Neural progenitor cell (in vitro differentiated cells): ENCODE data around the gene FAM83G. TPM values are rescaled to one million over a fixed set of nuclear protein-coding genes. Genes with fewer than 3 reads are reported as not detected.

Experiments
- DNase-seq: peaks from one replicate; pipeline ENCODE4 v3.0.0-alpha.2; 2016; ENCODE audit warnings: low spot score
- H2AFZ ChIP-seq: fragments of 200-600 bp; sonication (generic); replicated peaks from 2 replicates; pipeline ENCODE4 v1.6.1; 2016; ENCODE audit warnings: antibody characterized with exemption
- H3F3A ChIP-seq: fragments of 200-600 bp; sonication (generic); 2 replicates; pipeline ENCODE4 v1.6.1; 2016; ENCODE audit warnings: antibody characterized with exemption, low read depth
- H3K27ac ChIP-seq: fragments of 200-600 bp; sonication (generic); 2 replicates; pipeline ENCODE4 v1.5.1; 2016; ENCODE audit warnings: mild to moderate bottlenecking
- H3K27me3 ChIP-seq: fragments of 200-600 bp; sonication (generic); 2 replicates; pipeline ENCODE4 v1.6.1; 2016; ENCODE audit warnings: mild to moderate bottlenecking, moderate library complexity
- H3K36me3 ChIP-seq: fragments of 200-600 bp; sonication (generic); 2 replicates; pipeline ENCODE4 v1.5.1; 2016
- H3K4me1 ChIP-seq: fragments of 200-600 bp; sonication (generic); 2 replicates; pipeline ENCODE4 v1.6.1; 2016; ENCODE audit warnings: mixed run types
- H3K4me2 ChIP-seq: fragments of 200-600 bp; sonication (generic); 2 replicates; pipeline ENCODE4 v1.6.1; 2016
- H3K4me3 ChIP-seq: fragments of 200-600 bp; sonication (generic); 2 replicates; pipeline ENCODE4 v1.5.1; 2016
- H3K79me2 ChIP-seq: fragments of 200-600 bp; sonication (generic); 2 replicates; pipeline ENCODE4 v1.6.1; 2016; ENCODE audit warnings: low read depth
- H3K9ac ChIP-seq: fragments of 200-600 bp; sonication (generic); 2 replicates; pipeline ENCODE4 v1.6.1; 2016
- H3K9me3 ChIP-seq: fragments of 200-600 bp; sonication (generic); 2 replicates; pipeline ENCODE4 v1.5.1; 2016; ENCODE audit warnings: low read depth
- H4K20me1 ChIP-seq: fragments of 200-600 bp; sonication (generic); 2 replicates; pipeline ENCODE4 v1.6.1; 2016; ENCODE audit warnings: low read depth
- H3K27ac Mint-ChIP-seq: 3 replicates; pipeline ENCODE4 v1.8.0; 2021; ENCODE audit warnings: mixed read lengths
- H3K27me3 Mint-ChIP-seq: 2 replicates; pipeline ENCODE4 v1.8.0; 2022; ENCODE audit warnings: low read depth, mild to moderate bottlenecking, inconsistent platforms, moderate library complexity, mixed read lengths; ENCODE audit not compliant: insufficient read depth
- H3K36me3 Mint-ChIP-seq: 3 replicates; pipeline ENCODE4 v1.8.0; 2021; ENCODE audit warnings: mixed read lengths
- H3K4me1 Mint-ChIP-seq: 3 replicates; pipeline ENCODE4 v1.8.0; 2021; ENCODE audit warnings: mixed read lengths
- H3K4me3 Mint-ChIP-seq: 3 replicates; pipeline ENCODE4 v1.8.0; 2021; ENCODE audit warnings: mild to moderate bottlenecking, moderate library complexity, mixed read lengths
- H3K9me3 Mint-ChIP-seq: 3 replicates; pipeline ENCODE4 v1.8.0; 2020; ENCODE audit warnings: mixed read lengths
- EZH2 ChIP-seq: fragments of 200-600 bp; sonication (generic); IDR thresholded peaks from 2 replicates; pipeline ENCODE4 v1.6.1; 2017; ENCODE audit warnings: antibody characterized with exemption, mild to moderate bottlenecking, moderate library complexity
- EZH2phosphoT487 ChIP-seq: fragments of 200-600 bp; sonication (generic); IDR thresholded peaks from 2 replicates; pipeline ENCODE4 v1.6.1; 2017; ENCODE audit warnings: antibody characterized with exemption
- total RNA-seq: library from RNA; depleted of rRNA; stranded (reverse); fragments of >200 nt; gene quantifications from 2 replicates; pipeline ENCODE4 v1.2.3, GENCODE V29; 2015; ENCODE audit warnings: low replicate concordance
- TF ChIP-seq, protein P1 (sequence below): fragments of 200-600 bp; sonication (generic); IDR thresholded peaks from 2 replicates; pipeline ENCODE4 v1.5.1; 2017; ENCODE audit warnings: antibody characterized with exemption, mild to moderate bottlenecking

Gene FAM83G
- total RNA-seq, 1 donor from 2014 or later = 9.9 TPM

DNA sequence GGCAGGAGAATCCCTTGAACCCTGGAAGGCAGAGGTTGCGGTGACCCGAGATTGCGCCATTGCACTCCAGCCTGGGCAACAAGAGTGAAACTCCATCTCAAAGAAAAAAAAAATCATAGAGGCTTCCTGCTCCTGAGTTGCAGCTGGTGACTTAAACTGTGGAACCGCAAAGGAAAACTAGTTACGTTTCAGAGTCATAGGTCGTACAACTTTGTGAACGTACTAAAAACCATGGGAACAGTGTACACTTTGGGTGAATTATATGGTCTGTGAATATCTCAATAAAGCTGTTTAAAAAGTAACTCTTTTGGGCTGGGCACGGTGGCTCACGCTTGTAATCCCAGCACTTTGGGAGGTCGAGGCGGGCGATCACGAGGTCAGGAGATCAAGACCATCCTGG, 29.0 kb downstream of the FAM83G start:
- Histone ChIP-seq H3K27me3 (no peaks in the 10 kb centered on the region), H3K9me3 (no peaks in the 10 kb centered on the region), H3K79me2 (no peaks in the 10 kb centered on the region), H3K36me3 (no peaks in the 10 kb centered on the region), H4K20me1 (peaks cover 10% of the 10 kb centered on the region), H3K27ac (no peak overlapping the region), H3K4me3 (no peak overlapping the region), H3K4me1 (no peaks in the 10 kb centered on the region), H2AFZ (no peak overlapping the region), H3K9ac (no peak overlapping the region), H3K4me2 (no peak overlapping the region), H3F3A (no peaks in the 10 kb centered on the region)
- no peak for DNase-seq
- H3K9me3 Mint-ChIP-seq = no peaks in the 10 kb centered on the region
- H3K27ac Mint-ChIP-seq = no peak overlapping the region
- H3K4me1 Mint-ChIP-seq = peaks cover 9% of the 10 kb centered on the region
- H3K4me3 Mint-ChIP-seq = no peak overlapping the region
- H3K36me3 Mint-ChIP-seq = no peaks in the 10 kb centered on the region
- no peak for TF ChIP-seq EZH2
- peaks cover 2% of the 10 kb centered on the region for H3K27me3 Mint-ChIP-seq

DNA sequence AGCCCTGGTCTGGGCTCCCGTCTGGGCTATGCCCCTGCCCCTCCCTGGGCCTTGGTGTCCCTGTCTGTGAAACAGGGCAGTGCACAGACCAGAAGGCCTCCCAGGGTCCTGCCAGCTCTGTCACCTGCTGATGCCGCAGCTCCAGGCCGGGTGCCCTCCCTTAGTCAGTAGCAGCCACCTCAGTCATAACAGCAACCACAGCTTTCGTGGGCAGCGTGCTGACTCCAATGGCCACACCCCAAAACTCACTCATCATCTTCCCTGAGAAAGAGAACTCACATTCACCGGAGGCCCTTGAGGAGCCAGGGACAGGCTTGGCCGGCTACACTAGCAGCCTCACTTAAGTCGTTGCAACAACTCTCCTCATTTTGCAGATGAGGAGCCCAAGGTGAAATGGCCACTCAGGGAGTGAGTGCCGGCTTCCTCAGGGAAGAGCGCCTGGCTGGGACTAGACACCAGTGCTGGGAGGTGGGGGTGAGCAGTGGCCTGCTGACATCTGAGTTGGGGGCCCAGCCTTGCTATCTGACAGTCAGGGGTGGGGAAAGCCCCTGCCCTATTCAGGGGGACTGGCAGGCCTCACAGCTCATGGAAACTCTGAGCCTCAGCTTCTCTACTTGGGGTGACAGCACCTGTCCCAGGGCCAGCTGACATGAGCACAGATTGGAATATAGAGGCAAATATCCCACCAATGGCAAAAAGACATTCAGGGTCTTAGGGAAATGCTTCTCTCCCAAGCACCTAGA, 30.0 kb downstream of the FAM83G start:
- peaks cover 5% of the 10 kb centered on the region for H4K20me1 ChIP-seq
- Mint-ChIP-seq H3K27ac (peak overlapping the region; percentile 42), H3K4me1 (peaks cover 7% of the 10 kb centered on the region), H3K9me3 (no peaks in the 10 kb centered on the region), H3K27me3 (peaks cover under 1% of the 10 kb centered on the region), H3K36me3 (no peaks in the 10 kb centered on the region), H3K4me3 (no peak overlapping the region)
- H3K4me2 ChIP-seq = no peak overlapping the region
- H3K79me2 ChIP-seq = no peaks in the 10 kb centered on the region
- no peak overlapping the region for H2AFZ ChIP-seq
- H3K27me3 ChIP-seq = no peaks in the 10 kb centered on the region
- no peaks in the 10 kb centered on the region for H3K9me3 ChIP-seq
- no peak overlapping the region for H3K9ac ChIP-seq
- H3K36me3 ChIP-seq = no peaks in the 10 kb centered on the region
- no peaks in the 10 kb centered on the region for H3K4me1 ChIP-seq
- DNase-seq = no peak
- H3F3A ChIP-seq = no peaks in the 10 kb centered on the region
- H3K4me3 ChIP-seq = no peak overlapping the region
- no peak for TF ChIP-seq EZH2phosphoT487
- TF ChIP-seq, protein P1, sequence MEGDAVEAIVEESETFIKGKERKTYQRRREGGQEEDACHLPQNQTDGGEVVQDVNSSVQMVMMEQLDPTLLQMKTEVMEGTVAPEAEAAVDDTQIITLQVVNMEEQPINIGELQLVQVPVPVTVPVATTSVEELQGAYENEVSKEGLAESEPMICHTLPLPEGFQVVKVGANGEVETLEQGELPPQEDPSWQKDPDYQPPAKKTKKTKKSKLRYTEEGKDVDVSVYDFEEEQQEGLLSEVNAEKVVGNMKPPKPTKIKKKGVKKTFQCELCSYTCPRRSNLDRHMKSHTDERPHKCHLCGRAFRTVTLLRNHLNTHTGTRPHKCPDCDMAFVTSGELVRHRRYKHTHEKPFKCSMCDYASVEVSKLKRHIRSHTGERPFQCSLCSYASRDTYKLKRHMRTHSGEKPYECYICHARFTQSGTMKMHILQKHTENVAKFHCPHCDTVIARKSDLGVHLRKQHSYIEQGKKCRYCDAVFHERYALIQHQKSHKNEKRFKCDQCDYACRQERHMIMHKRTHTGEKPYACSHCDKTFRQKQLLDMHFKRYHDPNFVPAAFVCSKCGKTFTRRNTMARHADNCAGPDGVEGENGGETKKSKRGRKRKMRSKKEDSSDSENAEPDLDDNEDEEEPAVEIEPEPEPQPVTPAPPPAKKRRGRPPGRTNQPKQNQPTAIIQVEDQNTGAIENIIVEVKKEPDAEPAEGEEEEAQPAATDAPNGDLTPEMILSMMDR = no peak
- no peak for TF ChIP-seq EZH2
- H3K27ac ChIP-seq = no peak overlapping the region

DNA sequence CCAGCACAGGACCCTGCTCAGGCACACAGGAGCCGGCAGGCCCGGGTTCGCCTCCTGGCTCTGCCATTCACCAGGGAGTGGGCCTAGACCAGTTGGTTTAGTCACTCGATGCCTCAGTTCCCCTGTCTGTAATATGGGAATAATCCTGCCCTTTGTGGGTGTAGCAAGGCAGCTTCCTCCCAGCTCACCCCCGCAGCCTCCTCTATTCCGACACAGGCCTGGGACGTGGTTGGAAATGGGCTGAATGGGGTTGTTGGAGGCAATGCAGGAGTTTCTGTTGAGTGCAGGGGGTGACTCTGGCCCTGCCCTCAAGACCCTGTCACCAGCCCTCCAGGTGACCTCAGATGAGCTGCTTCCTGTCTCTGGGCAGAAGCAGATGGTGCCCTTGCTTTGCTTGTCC, 32.8 kb downstream of the FAM83G start:
- DNase-seq = no peak

More for the DNA sequence above, 32.8 kb downstream of the FAM83G start:
- Histone ChIP-seq H3K36me3 (no peaks in the 10 kb centered on the region), H3K27ac (no peak overlapping the region), H3K4me1 (peaks cover 22% of the 10 kb centered on the region), H3K4me2 (no peak overlapping the region), H3K9ac (no peak overlapping the region), H3F3A (peaks cover 15% of the 10 kb centered on the region), H4K20me1 (no peaks in the 10 kb centered on the region), H3K4me3 (no peak overlapping the region), H3K79me2 (no peaks in the 10 kb centered on the region), H2AFZ (no peak overlapping the region), H3K9me3 (no peaks in the 10 kb centered on the region), H3K27me3 (no peaks in the 10 kb centered on the region)
- Mint-ChIP-seq H3K4me1 (peaks cover 19% of the 10 kb centered on the region), H3K9me3 (no peaks in the 10 kb centered on the region), H3K27ac (no peak overlapping the region), H3K36me3 (no peaks in the 10 kb centered on the region), H3K27me3 (no peaks in the 10 kb centered on the region), H3K4me3 (no peak overlapping the region)
- TF ChIP-seq, protein P1 = no peak
- TF ChIP-seq EZH2 (no peak), EZH2phosphoT487 (no peak)
